ENCODE data around the gene TGIF1. TPM values are rescaled to one million over a fixed set of nuclear protein-coding genes. Genes with fewer than 3 reads are reported as not detected.

TGIF1 gene
- total and polyA plus RNA-seq, 9 of the 15 experiments (the other 6 are each of a cell fraction or from before 2014, with no cell fraction given) = 16.1 to 77.7 (median 44.6) TPM

DNA sequence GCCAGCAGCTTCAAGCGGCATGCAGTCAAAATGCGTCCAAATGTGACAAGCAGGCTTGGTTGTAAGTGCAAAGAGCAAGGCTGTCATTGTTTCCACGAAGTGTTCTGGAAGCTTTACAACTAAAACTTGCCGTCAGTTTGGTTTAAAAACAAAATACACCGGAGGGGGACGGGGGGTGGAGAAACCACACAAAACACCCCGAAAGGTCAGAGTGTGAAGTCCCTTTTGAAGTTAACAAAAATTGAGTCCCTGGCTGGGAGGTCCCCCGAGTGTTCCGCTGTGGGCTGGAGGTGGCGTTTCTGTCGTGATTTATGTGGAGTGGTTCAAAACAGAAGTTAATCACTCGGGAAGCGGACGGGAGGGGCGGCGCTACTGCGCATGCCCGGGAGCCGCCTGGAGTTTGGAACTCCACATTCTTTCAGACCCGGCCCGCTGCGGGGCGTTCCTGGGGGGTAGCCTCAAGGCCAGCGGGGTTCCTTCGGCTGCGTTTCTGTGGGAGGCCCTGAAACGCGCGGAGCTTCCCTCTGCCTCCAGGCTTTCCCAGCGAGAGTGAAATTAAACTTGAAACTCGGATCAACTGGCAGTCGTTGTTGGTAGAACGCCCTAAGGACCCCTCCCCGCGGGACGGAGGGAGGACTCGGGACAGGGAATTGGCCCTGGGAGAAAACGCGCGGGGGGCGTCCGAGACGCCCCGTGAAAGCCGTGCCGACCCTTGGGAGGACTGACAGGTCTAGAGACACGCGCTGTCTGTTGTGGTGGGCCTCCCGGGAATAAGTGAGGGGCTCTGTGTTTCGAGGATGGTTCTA, 1.4 kb downstream of the TGIF1 start (continued):
- TF ChIP-seq CBFB (CRISPR knock-in tag; IDR thresholded peaks at IDR 0.05) = peak; percentile 31; the same call in 1 of the 2 replicates
- no peak for TF ChIP-seq ZNF436 (CRISPR knock-in tag; IDR thresholded peaks at IDR 0.05)
- TF ChIP-seq, protein P1, sequence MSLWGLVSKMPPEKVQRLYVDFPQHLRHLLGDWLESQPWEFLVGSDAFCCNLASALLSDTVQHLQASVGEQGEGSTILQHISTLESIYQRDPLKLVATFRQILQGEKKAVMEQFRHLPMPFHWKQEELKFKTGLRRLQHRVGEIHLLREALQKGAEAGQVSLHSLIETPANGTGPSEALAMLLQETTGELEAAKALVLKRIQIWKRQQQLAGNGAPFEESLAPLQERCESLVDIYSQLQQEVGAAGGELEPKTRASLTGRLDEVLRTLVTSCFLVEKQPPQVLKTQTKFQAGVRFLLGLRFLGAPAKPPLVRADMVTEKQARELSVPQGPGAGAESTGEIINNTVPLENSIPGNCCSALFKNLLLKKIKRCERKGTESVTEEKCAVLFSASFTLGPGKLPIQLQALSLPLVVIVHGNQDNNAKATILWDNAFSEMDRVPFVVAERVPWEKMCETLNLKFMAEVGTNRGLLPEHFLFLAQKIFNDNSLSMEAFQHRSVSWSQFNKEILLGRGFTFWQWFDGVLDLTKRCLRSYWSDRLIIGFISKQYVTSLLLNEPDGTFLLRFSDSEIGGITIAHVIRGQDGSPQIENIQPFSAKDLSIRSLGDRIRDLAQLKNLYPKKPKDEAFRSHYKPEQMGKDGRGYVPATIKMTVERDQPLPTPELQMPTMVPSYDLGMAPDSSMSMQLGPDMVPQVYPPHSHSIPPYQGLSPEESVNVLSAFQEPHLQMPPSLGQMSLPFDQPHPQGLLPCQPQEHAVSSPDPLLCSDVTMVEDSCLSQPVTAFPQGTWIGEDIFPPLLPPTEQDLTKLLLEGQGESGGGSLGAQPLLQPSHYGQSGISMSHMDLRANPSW (CRISPR knock-in tag; IDR thresholded peaks at IDR 0.05) = no peak
- TF ChIP-seq FOSL1 (tag; conservative IDR thresholded peaks at IDR 0.05) = no peak
- no peak for TF ChIP-seq CTBP1 (IDR thresholded peaks at IDR 0.05; ENCODE audit: borderline replicate concordance)
- no peak for TF ChIP-seq SMAD3 (CRISPR knock-in tag; conservative IDR thresholded peaks at IDR 0.05)
- no peak; the same call in 1 of the 2 replicates for TF ChIP-seq BHLHE40 (IDR thresholded peaks at IDR 0.05; ENCODE audit: low read length)
- no peak for TF ChIP-seq SETDB1 (IDR thresholded peaks at IDR 0.05; ENCODE audit: low read length)
- TF ChIP-seq ZNF699 (CRISPR knock-in tag; IDR thresholded peaks at IDR 0.05; ENCODE audit: insufficient replicate concordance) = no peak
- no peak for TF ChIP-seq IFI16 (CRISPR knock-in tag; IDR thresholded peaks at IDR 0.05)
- no peak for TF ChIP-seq MYBL2 (IDR thresholded peaks at IDR 0.05; ENCODE audit: low read depth)
- no peak for TF ChIP-seq MYBL2 (CRISPR knock-in tag; IDR thresholded peaks at IDR 0.05; ENCODE audit: borderline replicate concordance)
- no peak for TF ChIP-seq TFAM (CRISPR knock-in tag; conservative IDR thresholded peaks at IDR 0.05)
- TF ChIP-seq, protein P2, sequence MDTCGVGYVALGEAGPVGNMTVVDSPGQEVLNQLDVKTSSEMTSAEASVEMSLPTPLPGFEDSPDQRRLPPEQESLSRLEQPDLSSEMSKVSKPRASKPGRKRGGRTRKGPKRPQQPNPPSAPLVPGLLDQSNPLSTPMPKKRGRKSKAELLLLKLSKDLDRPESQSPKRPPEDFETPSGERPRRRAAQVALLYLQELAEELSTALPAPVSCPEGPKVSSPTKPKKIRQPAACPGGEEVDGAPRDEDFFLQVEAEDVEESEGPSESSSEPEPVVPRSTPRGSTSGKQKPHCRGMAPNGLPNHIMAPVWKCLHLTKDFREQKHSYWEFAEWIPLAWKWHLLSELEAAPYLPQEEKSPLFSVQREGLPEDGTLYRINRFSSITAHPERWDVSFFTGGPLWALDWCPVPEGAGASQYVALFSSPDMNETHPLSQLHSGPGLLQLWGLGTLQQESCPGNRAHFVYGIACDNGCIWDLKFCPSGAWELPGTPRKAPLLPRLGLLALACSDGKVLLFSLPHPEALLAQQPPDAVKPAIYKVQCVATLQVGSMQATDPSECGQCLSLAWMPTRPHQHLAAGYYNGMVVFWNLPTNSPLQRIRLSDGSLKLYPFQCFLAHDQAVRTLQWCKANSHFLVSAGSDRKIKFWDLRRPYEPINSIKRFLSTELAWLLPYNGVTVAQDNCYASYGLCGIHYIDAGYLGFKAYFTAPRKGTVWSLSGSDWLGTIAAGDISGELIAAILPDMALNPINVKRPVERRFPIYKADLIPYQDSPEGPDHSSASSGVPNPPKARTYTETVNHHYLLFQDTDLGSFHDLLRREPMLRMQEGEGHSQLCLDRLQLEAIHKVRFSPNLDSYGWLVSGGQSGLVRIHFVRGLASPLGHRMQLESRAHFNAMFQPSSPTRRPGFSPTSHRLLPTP (IDR thresholded peaks at IDR 0.05; ENCODE audit: borderline replicate concordance, extremely low read depth, insufficient read length) = no peak
- no peak for TF ChIP-seq DNMT1 (IDR thresholded peaks at IDR 0.05)
- peak; percentile 78; the same call in 1 of the 2 replicates for TF ChIP-seq POLR2G (IDR thresholded peaks at IDR 0.05; ENCODE audit: low read depth, low read length)
- TF ChIP-seq MAFG (tag; conservative IDR thresholded peaks at IDR 0.05) = no peak
- TF ChIP-seq, protein P3, sequence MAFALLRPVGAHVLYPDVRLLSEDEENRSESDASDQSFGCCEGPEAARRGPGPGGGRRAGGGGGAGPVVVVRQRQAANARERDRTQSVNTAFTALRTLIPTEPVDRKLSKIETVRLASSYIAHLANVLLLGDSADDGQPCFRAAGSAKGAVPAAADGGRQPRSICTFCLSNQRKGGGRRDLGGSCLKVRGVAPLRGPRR (CRISPR knock-in tag; IDR thresholded peaks at IDR 0.05) = no peak
- TF ChIP-seq, protein P4, sequence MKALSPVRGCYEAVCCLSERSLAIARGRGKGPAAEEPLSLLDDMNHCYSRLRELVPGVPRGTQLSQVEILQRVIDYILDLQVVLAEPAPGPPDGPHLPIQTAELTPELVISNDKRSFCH (CRISPR knock-in tag; IDR thresholded peaks at IDR 0.05) = no peak
- TF ChIP-seq, protein P4 (tag; IDR thresholded peaks at IDR 0.05) = no peak
- no peak for TF ChIP-seq POLR3G (IDR thresholded peaks at IDR 0.05; ENCODE audit: extremely low read depth, insufficient read length, insufficient replicate concordance)
- TF ChIP-seq SP1 (CRISPR knock-in tag; IDR thresholded peaks at IDR 0.05) = peak; percentile 61; the same call in 1 of the 2 replicates
- TF ChIP-seq SMARCE1 (IDR thresholded peaks at IDR 0.05) = no peak

Measured in K562 (cell line).